Hepatocyte (in vitro differentiated cells): ENCODE measurements around the gene OCA2. TPM values are rescaled to one million over a fixed set of nuclear protein-coding genes. Genes with fewer than 3 reads are reported as not detected.

Source experiments
- DNase-seq: peaks from one replicate; pipeline ENCODE4 v3.0.0-alpha.2; 2016; ENCODE audit warnings: low spot score
- H2AFZ ChIP-seq: fragments of 200-600 bp; sonication (generic); 2 replicates; pipeline ENCODE4 v1.6.0; 2016; ENCODE audit warnings: antibody characterized with exemption, mild to moderate bottlenecking
- H3K27ac ChIP-seq: fragments of 200-600 bp; sonication (generic); 2 replicates; pipeline ENCODE4 v1.5.1; 2016; ENCODE audit warnings: mild to moderate bottlenecking
- H3K27me3 ChIP-seq: fragments of 200-600 bp; sonication (generic); 2 replicates; pipeline ENCODE4 v1.6.1; 2016
- H3K36me3 ChIP-seq: fragments of 200-600 bp; sonication (generic); replicated peaks from 2 replicates; pipeline ENCODE4 v1.5.1; 2016; ENCODE audit warnings: low read depth; ENCODE audit not compliant: insufficient read depth
- H3K4me1 ChIP-seq: fragments of 200-600 bp; sonication (generic); 2 replicates; pipeline ENCODE4 v1.5.1; 2016; ENCODE audit warnings: mild to moderate bottlenecking, moderate library complexity; ENCODE audit not compliant: insufficient read depth
- H3K4me2 ChIP-seq: fragments of 200-600 bp; sonication (generic); 2 replicates; pipeline ENCODE4 v1.6.0; 2016
- H3K4me3 ChIP-seq: fragments of 200-600 bp; sonication (generic); 2 replicates; pipeline ENCODE4 v1.5.1; 2016; ENCODE audit warnings: mild to moderate bottlenecking
- H3K79me2 ChIP-seq: fragments of 200-600 bp; sonication (generic); 2 replicates; pipeline ENCODE4 v1.6.0; 2017; ENCODE audit warnings: mild to moderate bottlenecking
- H3K9me2 ChIP-seq: fragments of 200-600 bp; sonication (generic); replicated peaks from 2 replicates; pipeline ENCODE4 v1.6.0; 2017; ENCODE audit warnings: mild to moderate bottlenecking; ENCODE audit not compliant: insufficient read depth
- H3K9me3 ChIP-seq: fragments of 200-600 bp; sonication (generic); 2 replicates; pipeline ENCODE4 v1.5.1; 2016; ENCODE audit warnings: low read depth, mild to moderate bottlenecking
- H4K20me1 ChIP-seq: fragments of 200-600 bp; sonication (generic); 2 replicates; pipeline ENCODE4 v1.6.0; 2016; ENCODE audit warnings: mild to moderate bottlenecking; ENCODE audit not compliant: insufficient read depth, poor library complexity, severe bottlenecking
- EZH2 ChIP-seq: fragments of 200-600 bp; sonication (generic); IDR thresholded peaks from 2 replicates; pipeline ENCODE4 v1.6.1; 2016; ENCODE audit warnings: antibody characterized with exemption, mild to moderate bottlenecking, borderline replicate concordance
- EZH2phosphoT487 ChIP-seq: fragments of 200-600 bp; sonication (generic); IDR thresholded peaks from one replicate; pipeline ENCODE4 v1.6.1; 2018; ENCODE audit warnings: antibody characterized with exemption, mild to moderate bottlenecking, low read depth, moderate library complexity; ENCODE audit not compliant: unreplicated experiment, severe bottlenecking
- WGBS: methylation state at CpG from one replicate; pipeline ENCODE4 v1.1.6; 2016; ENCODE audit warnings: low lambda C conversion rate; ENCODE audit errors: missing lambda C conversion rate; 5-methylcytosine and 5-hydroxymethylcytosine counted together
- polyA plus RNA-seq: library from polyadenylated mRNA; unstranded; fragments of >200 nt; fragmentation: Nextera tagmentation; extraction: Ambion mirVana; gene quantifications from 2 replicates; pipeline ENCODE4 v1.2.1, GENCODE V29; 2016
- total RNA-seq: library from RNA; depleted of rRNA; stranded (reverse); fragments of >200 nt; gene quantifications from 2 replicates; pipeline ENCODE4 v1.2.3, GENCODE V29; 2014
- TF ChIP-seq, protein P1 (sequence below): fragments of 200-600 bp; sonication (generic); IDR thresholded peaks from 2 replicates; pipeline ENCODE4 v1.5.1; 2016; ENCODE audit warnings: antibody characterized with exemption, mild to moderate bottlenecking; ENCODE audit not compliant: poor library complexity

The OCA2 gene
- total and polyA plus RNA-seq, 2 experiments from 2014 or later: 25.1 to 27.7 TPM

- no peak overlapping the region for H3K4me2 ChIP-seq
- no peaks in the 10 kb centered on the region for H3K9me2 ChIP-seq
- H3K27me3 ChIP-seq: no peaks in the 10 kb centered on the region
- WGBS: 98% methylated on average over 4 of the region's 4 CpGs
- H3K27ac ChIP-seq: no peak overlapping the region
- peaks cover 11% of the 10 kb centered on the region for H3K4me1 ChIP-seq
- no peak overlapping the region for H2AFZ ChIP-seq
- DNase-seq: no peak
- no peaks in the 10 kb centered on the region for H3K9me3 ChIP-seq
- TF ChIP-seq, protein P1, sequence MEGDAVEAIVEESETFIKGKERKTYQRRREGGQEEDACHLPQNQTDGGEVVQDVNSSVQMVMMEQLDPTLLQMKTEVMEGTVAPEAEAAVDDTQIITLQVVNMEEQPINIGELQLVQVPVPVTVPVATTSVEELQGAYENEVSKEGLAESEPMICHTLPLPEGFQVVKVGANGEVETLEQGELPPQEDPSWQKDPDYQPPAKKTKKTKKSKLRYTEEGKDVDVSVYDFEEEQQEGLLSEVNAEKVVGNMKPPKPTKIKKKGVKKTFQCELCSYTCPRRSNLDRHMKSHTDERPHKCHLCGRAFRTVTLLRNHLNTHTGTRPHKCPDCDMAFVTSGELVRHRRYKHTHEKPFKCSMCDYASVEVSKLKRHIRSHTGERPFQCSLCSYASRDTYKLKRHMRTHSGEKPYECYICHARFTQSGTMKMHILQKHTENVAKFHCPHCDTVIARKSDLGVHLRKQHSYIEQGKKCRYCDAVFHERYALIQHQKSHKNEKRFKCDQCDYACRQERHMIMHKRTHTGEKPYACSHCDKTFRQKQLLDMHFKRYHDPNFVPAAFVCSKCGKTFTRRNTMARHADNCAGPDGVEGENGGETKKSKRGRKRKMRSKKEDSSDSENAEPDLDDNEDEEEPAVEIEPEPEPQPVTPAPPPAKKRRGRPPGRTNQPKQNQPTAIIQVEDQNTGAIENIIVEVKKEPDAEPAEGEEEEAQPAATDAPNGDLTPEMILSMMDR: no peak
- TF ChIP-seq EZH2phosphoT487: no peak
- TF ChIP-seq EZH2: no peak
- no peaks in the 10 kb centered on the region for H4K20me1 ChIP-seq
- H3K4me3 ChIP-seq: no peak overlapping the region
- H3K36me3 ChIP-seq: no peaks in the 10 kb centered on the region
- H3K79me2 ChIP-seq: no peaks in the 10 kb centered on the region
Measured at GRCh38 chr15:28085489-28086174, 13.5 kb downstream of the OCA2 start.

DNA sequence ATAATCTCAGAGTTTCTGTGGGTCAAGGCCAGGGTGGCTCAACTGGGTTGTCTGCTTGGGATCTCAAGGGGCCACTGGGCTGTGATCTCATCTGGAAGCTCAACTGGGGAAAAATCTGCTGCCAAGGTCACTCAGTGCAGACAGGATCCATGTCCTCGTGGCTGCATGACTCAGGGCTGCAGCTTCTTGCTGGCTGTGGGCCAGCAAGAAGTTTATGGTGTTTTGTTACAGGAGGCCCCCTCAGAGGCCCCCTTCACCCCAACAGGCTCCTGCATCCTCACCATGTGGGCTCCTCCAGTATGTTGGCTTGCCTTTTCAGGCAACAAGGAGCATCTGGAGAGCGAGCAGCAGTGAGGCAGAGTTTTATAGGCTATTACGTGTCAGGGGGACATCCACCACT lies 14.6 kb downstream of the OCA2 start:
- 51% methylated on average over 3 of the region's 3 CpGs for WGBS
- no peak for TF ChIP-seq EZH2
- TF ChIP-seq, protein P1: no peak
- no peak for TF ChIP-seq EZH2phosphoT487
- Histone ChIP-seq H2AFZ (no peak overlapping the region), H3K27me3 (no peaks in the 10 kb centered on the region), H3K36me3 (no peaks in the 10 kb centered on the region), H3K27ac (peak overlapping the region; percentile 89), H3K79me2 (no peaks in the 10 kb centered on the region), H3K4me3 (no peak overlapping the region), H3K4me2 (no peak overlapping the region), H4K20me1 (no peaks in the 10 kb centered on the region), H3K4me1 (peaks cover 11% of the 10 kb centered on the region), H3K9me2 (no peaks in the 10 kb centered on the region), H3K9me3 (no peaks in the 10 kb centered on the region)
- no peak for DNase-seq

GRCh38 chr15:28082891-28083684 lies 16.0 kb downstream of the OCA2 start:
- H3K9me3 ChIP-seq: no peaks in the 10 kb centered on the region
- WGBS: 62% methylated on average over 11 of the region's 11 CpGs
- no peak overlapping the region for H3K4me3 ChIP-seq
- peak overlapping the region; percentile 89 for H3K27ac ChIP-seq
- DNase-seq: peak; percentile 81
- H3K9me2 ChIP-seq: no peaks in the 10 kb centered on the region
- no peaks in the 10 kb centered on the region for H3K36me3 ChIP-seq
- no peaks in the 10 kb centered on the region for H4K20me1 ChIP-seq
- no peaks in the 10 kb centered on the region for H3K79me2 ChIP-seq
- H3K4me1 ChIP-seq: peaks cover 11% of the 10 kb centered on the region
- no peak overlapping the region for H3K4me2 ChIP-seq
- TF ChIP-seq, protein P1: no peak
- TF ChIP-seq EZH2phosphoT487 (no peak), EZH2 (no peak)
- H3K27me3 ChIP-seq: no peaks in the 10 kb centered on the region
- no peak overlapping the region for H2AFZ ChIP-seq
